AG04449 (cell line): ENCODE results near the gene SND1.

Experiments
- CTCF ChIA-PET: fragments of 350-600 bp; formaldehyde crosslinking; extraction: SDS; loops from one replicate; lab custom pipeline; 2021; ENCODE audit warnings: antibody characterized with exemption; lab: Yijun Ruan, JAX
- POLR2A ChIA-PET: fragments of 400-600, 350-600 bp; formaldehyde crosslinking; extraction: SDS; loops from one replicate; lab custom pipeline; 2020; ENCODE audit warnings: antibody characterized with exemption, inconsistent platforms; lab: Yijun Ruan, JAX
- DNase-seq: peaks from one replicate; pipeline ENCODE4 v3.0.0-alpha.2; 2010; ENCODE audit warnings: low read depth, low spot score
- H3K4me3 ChIP-seq: 2 replicates; pipeline ENCODE4 v1.5.1; 2011; ENCODE audit warnings: low read depth, mild to moderate bottlenecking, control low read depth, low read length
- TF ChIP-seq, protein P1 (sequence below): IDR thresholded peaks from one replicate; pipeline ENCODE4 v1.5.1; 2011; ENCODE audit warnings: mild to moderate bottlenecking, moderate library complexity, low read length, control low read depth, inconsistent platforms; ENCODE audit not compliant: insufficient read depth; ENCODE audit errors: missing control alignments

Gene SND1

DNA sequence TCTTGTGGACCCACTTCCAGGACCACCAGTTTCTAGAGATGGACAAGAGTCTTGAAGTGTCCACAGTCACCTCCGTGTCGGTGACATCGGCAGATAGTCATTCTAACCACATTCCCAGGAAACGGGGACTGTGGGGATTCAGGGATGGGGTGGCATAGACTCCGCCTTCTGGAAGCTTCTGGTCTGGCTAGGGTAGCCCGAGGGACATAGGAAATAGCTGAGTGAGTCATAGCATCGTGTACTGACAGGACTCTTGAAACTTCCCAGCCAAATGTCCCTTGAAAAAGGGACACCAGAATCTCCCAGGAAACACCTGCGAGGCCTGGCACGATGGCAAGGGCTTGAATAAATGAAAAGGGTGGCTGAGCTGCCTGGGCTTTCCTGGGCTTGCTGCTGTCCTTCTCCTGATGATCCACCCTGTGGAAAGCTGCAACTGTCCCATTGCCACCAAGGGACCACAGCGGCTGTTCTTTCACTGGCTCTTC, 463.4 kb downstream of the SND1 start:
- TF ChIP-seq, protein P1, sequence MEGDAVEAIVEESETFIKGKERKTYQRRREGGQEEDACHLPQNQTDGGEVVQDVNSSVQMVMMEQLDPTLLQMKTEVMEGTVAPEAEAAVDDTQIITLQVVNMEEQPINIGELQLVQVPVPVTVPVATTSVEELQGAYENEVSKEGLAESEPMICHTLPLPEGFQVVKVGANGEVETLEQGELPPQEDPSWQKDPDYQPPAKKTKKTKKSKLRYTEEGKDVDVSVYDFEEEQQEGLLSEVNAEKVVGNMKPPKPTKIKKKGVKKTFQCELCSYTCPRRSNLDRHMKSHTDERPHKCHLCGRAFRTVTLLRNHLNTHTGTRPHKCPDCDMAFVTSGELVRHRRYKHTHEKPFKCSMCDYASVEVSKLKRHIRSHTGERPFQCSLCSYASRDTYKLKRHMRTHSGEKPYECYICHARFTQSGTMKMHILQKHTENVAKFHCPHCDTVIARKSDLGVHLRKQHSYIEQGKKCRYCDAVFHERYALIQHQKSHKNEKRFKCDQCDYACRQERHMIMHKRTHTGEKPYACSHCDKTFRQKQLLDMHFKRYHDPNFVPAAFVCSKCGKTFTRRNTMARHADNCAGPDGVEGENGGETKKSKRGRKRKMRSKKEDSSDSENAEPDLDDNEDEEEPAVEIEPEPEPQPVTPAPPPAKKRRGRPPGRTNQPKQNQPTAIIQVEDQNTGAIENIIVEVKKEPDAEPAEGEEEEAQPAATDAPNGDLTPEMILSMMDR: no peak
- H3K4me3 ChIP-seq: no peak overlapping the region
- ChIA-PET POLR2A (interaction anchor here (0.5 to 1.2 kb wide), 2 partner anchors 20 to 408 kb away, joined by 3 read pairs; no protein-coding TSS in a partner anchor), CTCF (interaction anchor here (2.2 kb wide), 1 partner anchor 20 kb away, joined by 11 read pairs; no protein-coding TSS in a partner anchor)
- no peak for DNase-seq

DNA sequence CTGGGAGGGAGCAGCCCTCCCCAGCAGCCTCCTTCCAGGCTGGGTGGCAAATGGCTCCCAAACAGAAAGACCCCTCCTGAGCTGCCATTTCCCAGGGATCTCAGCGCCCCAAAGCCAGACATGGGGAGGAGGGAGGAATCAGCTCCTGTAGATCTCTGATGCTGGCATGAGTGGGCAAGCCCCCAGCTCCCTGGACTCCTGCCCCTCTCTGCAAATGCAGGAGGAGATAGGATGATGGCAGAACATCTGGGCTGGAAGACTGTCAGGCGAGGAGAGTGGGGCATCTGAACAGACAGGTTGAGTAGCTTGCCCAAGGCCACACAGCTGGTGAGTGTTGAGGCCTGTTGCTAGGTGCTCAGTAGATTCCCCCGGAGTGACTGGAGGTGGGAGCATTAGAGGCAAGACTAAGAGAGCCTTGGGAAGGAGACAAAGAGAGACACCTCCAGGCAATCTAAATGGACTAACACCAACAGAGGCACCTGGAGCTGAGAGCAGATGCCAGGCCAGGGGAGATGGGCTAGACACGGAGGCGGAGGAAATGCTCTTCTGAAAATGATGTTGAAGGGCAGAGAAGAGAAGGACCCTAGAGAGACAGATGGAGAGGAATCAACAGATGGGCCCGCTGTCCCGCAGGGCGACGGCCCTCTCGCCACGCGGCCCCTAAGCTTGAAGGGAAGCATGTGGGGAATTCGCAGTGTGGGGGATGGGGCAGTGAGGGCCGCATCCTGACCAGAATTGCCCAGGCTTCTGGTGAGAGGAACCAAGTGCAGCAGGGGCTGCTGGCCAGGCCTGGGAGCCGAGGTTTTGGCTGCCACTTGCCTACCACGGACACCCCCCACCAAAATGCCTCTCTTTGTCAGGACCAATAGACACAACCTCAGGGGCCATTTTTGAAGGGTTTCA, 464.1 kb downstream of the SND1 start:
- ChIA-PET POLR2A (interaction anchor here (1.2 kb wide), 1 partner anchor 20 kb away, joined by 3 read pairs; no protein-coding TSS in a partner anchor), CTCF (interaction anchor here (2.2 kb wide), 1 partner anchor 19 kb away, joined by 11 read pairs; no protein-coding TSS in a partner anchor)
- no peak for DNase-seq
- H3K4me3 ChIP-seq: no peak overlapping the region
- TF ChIP-seq, protein P1: no peak

DNA sequence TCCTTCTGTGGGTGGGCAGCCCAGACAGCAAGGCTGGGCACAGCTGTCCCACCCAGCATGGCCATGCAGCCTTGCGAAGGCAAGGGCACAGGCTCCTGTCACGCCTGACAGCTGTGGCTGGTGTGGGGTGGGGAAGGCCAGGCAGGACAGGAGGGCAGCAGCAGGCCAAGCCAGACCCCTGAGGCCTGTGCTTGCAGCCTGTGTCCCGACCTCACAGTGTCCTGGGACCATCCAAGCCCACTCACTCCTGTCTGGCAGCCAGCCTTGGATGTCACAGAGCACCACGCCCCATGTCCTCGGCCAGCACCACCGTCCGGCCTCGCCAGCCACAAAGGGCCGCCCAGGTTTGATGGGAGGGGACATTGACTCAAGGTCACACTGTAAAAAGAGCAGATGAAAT, 464.7 kb downstream of the SND1 start:
- no peak overlapping the region for H3K4me3 ChIP-seq
- POLR2A ChIA-PET: no interaction called here
- TF ChIP-seq, protein P1: no peak
- no peak for DNase-seq
- CTCF ChIA-PET: interaction anchor here (2.2 to 4.2 kb wide), 2 partner anchors 18 to 19 kb away, joined by 11 to 14 read pairs; no protein-coding TSS in a partner anchor

DNA sequence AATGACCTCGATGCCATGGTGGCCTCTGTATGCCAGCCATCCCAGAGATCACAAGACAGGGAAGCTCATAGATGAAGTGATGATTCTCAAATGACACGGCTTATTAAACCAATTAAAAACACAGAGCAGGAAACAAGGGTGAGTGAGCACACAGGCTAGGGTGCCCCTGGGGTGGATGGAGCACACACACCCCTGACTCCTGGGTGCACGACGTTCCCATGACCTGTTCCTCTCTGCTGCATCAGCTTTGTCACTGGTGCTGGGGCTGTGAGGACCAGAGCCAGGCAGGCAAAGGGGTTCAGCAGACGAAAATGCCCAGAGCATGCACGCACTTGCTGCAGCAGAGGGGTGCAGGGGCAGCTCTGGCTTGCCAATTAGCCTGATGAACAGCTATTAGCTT, 465.7 kb downstream of the SND1 start:
- POLR2A ChIA-PET: no interaction called here
- TF ChIP-seq, protein P1: no peak
- CTCF ChIA-PET: interaction anchor here (4.2 kb wide), 1 partner anchor 18 kb away, joined by 14 read pairs; no protein-coding TSS in a partner anchor
- H3K4me3 ChIP-seq: no peak overlapping the region
- no peak for DNase-seq

DNA sequence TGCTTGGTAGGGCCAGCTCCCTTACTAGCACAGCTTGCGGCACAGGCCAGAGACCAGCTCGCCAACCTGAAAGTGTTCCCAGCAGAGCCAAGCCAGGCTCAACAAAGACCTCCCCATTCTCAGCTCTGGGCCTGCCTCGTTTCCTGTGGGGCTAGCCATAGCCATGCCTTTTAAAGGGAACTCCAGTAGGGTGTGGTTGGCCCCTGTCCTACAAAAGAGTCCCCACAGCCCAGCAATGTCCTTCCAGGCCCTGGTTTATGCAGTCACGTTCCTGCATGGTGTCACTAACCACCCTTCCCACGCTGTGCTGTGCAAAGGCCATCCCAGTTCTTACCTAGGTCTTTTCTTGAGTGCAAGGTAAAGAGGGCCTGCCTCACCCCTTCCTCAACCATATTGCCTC, 467.0 kb downstream of the SND1 start:
- H3K4me3 ChIP-seq: no peak overlapping the region
- TF ChIP-seq, protein P1: no peak
- DNase-seq: no peak
- POLR2A ChIA-PET: no interaction called here
- CTCF ChIA-PET: interaction anchor here (4.2 kb wide), 1 partner anchor 17 kb away, joined by 14 read pairs; no protein-coding TSS in a partner anchor

DNA sequence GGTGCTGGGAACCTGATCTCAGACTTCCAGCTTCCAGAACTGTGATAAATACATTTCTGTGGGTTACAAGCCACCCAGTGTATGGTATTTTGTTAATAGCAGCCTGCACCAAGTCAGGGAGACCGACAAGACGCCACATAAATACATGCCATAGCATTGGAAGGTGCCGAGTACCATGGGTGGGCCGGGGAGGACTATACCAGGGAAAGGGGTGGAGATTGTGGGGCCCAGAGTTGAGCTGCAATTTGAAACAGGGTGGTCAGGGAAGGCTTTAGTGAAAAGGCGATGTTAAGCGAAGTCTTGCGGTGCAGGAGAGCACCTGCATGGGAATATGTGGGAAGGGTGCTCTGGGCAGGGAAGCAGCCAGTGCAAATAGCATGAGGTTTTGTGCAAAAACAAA, 468.1 kb downstream of the SND1 start:
- POLR2A ChIA-PET: no interaction called here
- DNase-seq: no peak
- H3K4me3 ChIP-seq: no peak overlapping the region
- TF ChIP-seq, protein P1: no peak
- CTCF ChIA-PET: interaction anchor here (4.2 kb wide), 1 partner anchor 15 kb away, joined by 14 read pairs; no protein-coding TSS in a partner anchor
